Fibroblast of pulmonary artery (primary cell): Measurements from ENCODE around the gene MRPS23.

ENCODE experiments used
- DNase-seq: peaks from one replicate; pipeline ENCODE4 v3.0.0-alpha.2; 2010; ENCODE audit warnings: low read depth
- H3K4me3 ChIP-seq: replicated peaks from 2 replicates; pipeline ENCODE4 v1.5.1; 2011; ENCODE audit warnings: low read depth, mild to moderate bottlenecking, control low read depth, low read length, moderate library complexity
- TF ChIP-seq, protein P1 (sequence below): IDR thresholded peaks from 2 replicates; pipeline ENCODE4 v1.5.1; 2011; ENCODE audit warnings: mild to moderate bottlenecking, control low read depth, low read length, inconsistent platforms; ENCODE audit errors: missing control alignments

The MRPS23 gene

DNA sequence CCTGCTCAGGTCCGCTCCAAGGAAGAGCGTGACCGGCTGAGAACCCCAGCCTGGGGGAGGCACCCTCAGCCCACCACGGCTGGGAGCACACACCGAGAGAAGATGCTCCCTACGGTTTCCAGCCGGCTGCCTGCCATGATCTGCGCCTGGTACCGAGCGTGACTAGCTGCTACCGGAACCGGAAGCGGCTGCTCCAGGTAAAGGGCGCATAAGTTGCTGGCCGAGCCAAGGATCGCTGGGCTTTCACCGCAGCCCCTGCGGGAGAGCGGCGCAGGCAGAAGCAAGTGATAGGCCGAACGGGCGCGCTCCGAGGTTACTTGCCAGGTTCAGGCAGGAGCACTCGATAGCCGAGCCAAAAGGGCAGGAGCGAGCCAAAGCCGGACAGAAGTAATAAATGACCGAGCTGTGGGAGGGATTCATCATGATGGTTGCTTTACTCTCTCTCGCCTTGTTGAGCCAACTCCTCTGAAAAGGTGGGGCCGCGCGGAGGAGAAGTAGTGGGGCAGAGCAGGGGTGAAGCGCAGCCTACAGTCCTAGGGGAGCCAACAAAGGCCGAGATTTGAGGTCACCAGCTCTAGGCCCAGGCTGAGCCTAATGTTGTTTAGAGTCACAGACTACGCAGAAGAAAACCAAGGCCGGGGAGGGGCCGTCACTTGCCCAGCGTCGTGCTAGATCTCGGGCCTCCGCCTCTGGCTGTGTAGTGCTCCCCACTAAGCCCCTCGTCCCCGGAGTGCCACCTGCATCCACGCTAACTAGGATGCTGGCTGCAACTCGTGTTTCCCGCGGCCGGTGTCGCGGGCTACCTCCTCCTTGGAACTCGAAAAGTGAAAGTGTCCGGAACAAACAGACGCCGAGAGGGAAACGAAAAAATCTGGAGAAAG is at the start of gene MRPS23:
Gene MRPS23 (minus strand): TSS at position 171 of the 881 bp plus-strand sequence. CDS start 34 bp downstream, at position 137.
- DNase-seq = peak; percentile 99
- H3K4me3 ChIP-seq = peak within 1 kb of the TSS; percentile 99
- TF ChIP-seq, protein P1, sequence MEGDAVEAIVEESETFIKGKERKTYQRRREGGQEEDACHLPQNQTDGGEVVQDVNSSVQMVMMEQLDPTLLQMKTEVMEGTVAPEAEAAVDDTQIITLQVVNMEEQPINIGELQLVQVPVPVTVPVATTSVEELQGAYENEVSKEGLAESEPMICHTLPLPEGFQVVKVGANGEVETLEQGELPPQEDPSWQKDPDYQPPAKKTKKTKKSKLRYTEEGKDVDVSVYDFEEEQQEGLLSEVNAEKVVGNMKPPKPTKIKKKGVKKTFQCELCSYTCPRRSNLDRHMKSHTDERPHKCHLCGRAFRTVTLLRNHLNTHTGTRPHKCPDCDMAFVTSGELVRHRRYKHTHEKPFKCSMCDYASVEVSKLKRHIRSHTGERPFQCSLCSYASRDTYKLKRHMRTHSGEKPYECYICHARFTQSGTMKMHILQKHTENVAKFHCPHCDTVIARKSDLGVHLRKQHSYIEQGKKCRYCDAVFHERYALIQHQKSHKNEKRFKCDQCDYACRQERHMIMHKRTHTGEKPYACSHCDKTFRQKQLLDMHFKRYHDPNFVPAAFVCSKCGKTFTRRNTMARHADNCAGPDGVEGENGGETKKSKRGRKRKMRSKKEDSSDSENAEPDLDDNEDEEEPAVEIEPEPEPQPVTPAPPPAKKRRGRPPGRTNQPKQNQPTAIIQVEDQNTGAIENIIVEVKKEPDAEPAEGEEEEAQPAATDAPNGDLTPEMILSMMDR = no peak

- H3K4me3 ChIP-seq = no peak overlapping the region
- no peak for DNase-seq
- TF ChIP-seq, protein P1 = no peak
Observed at GRCh38 chr17:57899391-57899790, 49.5 kb upstream of the MRPS23 start.

DNA sequence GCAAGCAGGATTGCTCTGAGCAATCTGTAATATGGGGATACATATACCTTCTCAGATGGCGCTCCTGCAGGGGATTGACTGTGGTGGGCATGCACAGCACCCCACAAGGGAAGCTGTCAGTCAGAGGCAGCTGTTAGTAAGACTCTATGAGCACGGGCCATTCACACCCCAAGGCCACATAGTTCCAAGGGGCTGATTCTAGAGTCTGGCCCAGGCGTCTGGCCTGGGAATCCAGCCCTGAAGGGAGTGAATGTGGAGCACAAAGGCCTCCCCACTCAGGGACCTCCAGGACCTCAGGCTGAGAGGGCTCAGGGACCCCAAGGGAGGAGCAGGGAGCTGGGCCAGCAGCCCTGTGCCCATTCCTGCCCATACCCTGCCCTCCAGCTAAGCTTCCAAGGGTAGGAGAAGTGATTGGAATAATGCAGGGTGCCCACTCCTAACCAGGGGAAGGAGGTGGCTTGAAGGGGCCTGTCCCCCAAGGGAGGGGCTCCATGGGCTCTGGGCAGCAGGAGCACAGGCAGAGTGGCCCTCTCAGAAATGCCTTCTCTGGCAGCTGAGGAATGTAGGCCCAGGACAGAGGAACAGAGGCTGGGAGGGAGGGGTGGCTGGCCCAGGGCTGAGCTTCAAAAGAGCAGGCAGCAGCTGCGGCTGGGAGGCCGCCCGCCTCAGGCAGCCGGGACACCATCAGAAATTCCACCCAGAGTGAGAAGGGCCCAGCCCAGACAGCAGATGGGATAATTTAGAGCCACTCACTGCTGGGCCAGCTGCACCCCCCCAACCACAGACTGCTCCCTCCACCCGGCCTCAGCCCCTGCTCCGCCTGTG is 48.9 kb upstream of the MRPS23 start:
- DNase-seq = peak; percentile 44
- TF ChIP-seq, protein P1 = no peak
- H3K4me3 ChIP-seq = no peak overlapping the region

GRCh38 chr17:57895382-57896060 is 45.7 kb upstream of the MRPS23 start:
- TF ChIP-seq, protein P1 = no peak
- no peak overlapping the region for H3K4me3 ChIP-seq
- peak; percentile 40 for DNase-seq

- no peak for DNase-seq
- TF ChIP-seq, protein P1 = no peak
Observed at GRCh38 chr17:57894848-57895247, 45.0 kb upstream of the MRPS23 start.

GRCh38 chr17:57892820-57893595 is 43.2 kb upstream of the MRPS23 start:
- peak overlapping the region; percentile 22 for H3K4me3 ChIP-seq
- peak; percentile 99 for DNase-seq
- TF ChIP-seq, protein P1 = no peak

More at GRCh38 chr17:57894848-57895247, 45.0 kb upstream of the MRPS23 start:
- no peak overlapping the region for H3K4me3 ChIP-seq
